NCI-H2081 treated with DMSO at 0.1 percent for 48 hours (cell line): Measurements from ENCODE around the gene DNASE2B.

Experiments
- DNase-seq: peaks from one replicate; lab custom pipeline; 2025; lab: John Stamatoyannopoulos, UW

Gene DNASE2B

DNA sequence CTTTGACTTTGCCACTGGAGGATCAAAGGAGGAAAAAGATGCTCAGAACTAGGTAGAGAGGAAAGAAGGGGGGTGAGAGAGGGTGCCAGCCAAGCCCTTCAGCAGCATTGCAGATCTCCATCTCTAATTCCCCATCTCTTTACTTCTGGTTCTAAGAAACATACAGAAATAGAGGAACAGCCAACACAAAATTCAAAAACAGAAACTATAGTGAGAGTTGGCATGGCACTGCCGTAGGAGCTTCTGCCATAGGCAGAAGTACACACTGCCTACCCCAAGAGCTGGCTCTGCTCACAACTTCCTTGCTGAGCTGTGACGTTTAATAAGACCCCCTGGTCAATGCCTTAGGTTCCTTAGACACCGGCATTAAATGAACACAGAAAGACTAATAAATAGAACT is 54.2 kb downstream of the DNASE2B start:
- no peak for DNase-seq

DNA sequence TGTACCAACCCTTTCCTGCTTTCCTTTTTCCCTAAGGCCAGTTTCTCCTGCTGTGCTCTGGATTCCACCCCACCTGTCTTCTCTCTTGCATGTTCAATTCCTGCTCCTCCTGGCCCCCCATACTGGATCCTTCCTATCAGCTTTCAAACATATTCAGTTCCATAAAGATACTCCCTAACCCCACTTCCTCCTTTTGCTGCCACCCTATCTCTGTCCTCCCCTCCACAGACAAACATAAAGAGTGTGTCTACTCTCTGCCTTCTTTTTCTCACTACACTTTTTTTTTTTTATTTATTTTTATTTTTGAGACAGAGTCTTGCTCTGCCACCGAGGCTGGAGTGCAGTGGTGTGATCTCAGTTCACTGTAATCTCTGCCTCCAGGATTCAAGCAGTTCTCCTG is 63.8 kb downstream of the DNASE2B start:
- no peak for DNase-seq
